Activated CD4-positive, alpha-beta memory T cell treated with anti-CD3 and anti-CD28 coated beads, Interleukin-2, amount 10 ng/mL, durations not matched to agents 7 days and 5 days (primary cell): Measurements from ENCODE around the gene SHISAL1. TPM values are rescaled to one million over a fixed set of nuclear protein-coding genes. Genes with fewer than 3 reads are reported as not detected.
"Not testable (repeated sequence)": the region's sequence is repeated elsewhere in the genome, so short reads cannot be mapped to it uniquely, and the experiment has no call there.

Experiments used
- CTCF ChIA-PET: fragments of 350-600 bp; sonication (Branson Sonifier 250); formaldehyde crosslinking; loops from one replicate; lab custom pipeline; 2021; ENCODE audit warnings: antibody characterized with exemption, inconsistent platforms; lab: Charles Lee
- POLR2A ChIA-PET: fragments of 350-600 bp; sonication (Branson Sonifier 250); formaldehyde crosslinking; loops from one replicate; lab custom pipeline; 2021; ENCODE audit warnings: antibody characterized with exemption; lab: Charles Lee
- DNase-seq: peaks from one replicate; pipeline ENCODE4 v3.0.0-alpha.2; 2020
- H3K27ac Mint-ChIP-seq: one replicate; pipeline ENCODE4 v1.8.0; 2021; ENCODE audit warnings: mild to moderate bottlenecking, mixed read lengths
- H3K27me3 Mint-ChIP-seq: one replicate; pipeline ENCODE4 v1.8.0; 2021; ENCODE audit warnings: mixed read lengths
- H3K36me3 Mint-ChIP-seq: one replicate; pipeline ENCODE4 v1.8.0; 2021; ENCODE audit warnings: low read depth, mixed read lengths
- H3K4me1 Mint-ChIP-seq: one replicate; pipeline ENCODE4 v1.8.0; 2021; ENCODE audit warnings: mixed read lengths
- H3K4me3 Mint-ChIP-seq: one replicate; pipeline ENCODE4 v1.8.0; 2021; ENCODE audit warnings: mild to moderate bottlenecking, mixed read lengths
- H3K9me3 Mint-ChIP-seq: one replicate; pipeline ENCODE4 v1.8.0; 2021; ENCODE audit warnings: mixed read lengths
- total RNA-seq, 2 experiments: library from RNA; stranded (reverse); gene quantifications; one replicate each; pipeline ENCODE4 v1.2.3, GENCODE V29; 2021

Gene SHISAL1
- total RNA-seq, 2 experiments from 2014 or later: not detected

DNA sequence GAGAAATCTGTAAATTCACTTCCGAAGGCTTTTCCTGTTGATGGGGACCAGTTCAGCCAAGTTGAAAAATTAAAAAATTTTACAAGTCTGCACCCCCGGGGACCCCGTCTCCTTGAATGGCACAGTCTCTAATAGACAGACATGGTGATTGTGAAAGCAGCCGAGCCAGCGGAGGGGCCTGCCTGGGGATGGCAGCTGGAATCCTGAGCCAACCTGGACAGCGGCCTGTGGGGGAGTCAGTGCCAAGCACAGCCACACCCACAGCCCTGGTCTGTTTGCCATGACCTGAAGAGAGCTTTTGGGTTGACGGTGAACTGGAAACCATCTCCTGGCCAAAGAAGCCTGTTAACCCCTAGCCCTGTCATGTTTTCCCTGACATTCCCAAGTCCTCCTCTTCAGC, 67.3 kb downstream of the SHISAL1 start:
- Mint-ChIP-seq H3K4me1 (no peaks in the 10 kb centered on the region), H3K9me3 (peaks cover 10% of the 10 kb centered on the region), H3K27ac (no peak overlapping the region), H3K36me3 (no peaks in the 10 kb centered on the region), H3K27me3 (peaks cover 17% of the 10 kb centered on the region), H3K4me3 (no peak overlapping the region)
- POLR2A ChIA-PET: no interaction called here
- no peak for DNase-seq
- CTCF ChIA-PET: no interaction called here

DNA sequence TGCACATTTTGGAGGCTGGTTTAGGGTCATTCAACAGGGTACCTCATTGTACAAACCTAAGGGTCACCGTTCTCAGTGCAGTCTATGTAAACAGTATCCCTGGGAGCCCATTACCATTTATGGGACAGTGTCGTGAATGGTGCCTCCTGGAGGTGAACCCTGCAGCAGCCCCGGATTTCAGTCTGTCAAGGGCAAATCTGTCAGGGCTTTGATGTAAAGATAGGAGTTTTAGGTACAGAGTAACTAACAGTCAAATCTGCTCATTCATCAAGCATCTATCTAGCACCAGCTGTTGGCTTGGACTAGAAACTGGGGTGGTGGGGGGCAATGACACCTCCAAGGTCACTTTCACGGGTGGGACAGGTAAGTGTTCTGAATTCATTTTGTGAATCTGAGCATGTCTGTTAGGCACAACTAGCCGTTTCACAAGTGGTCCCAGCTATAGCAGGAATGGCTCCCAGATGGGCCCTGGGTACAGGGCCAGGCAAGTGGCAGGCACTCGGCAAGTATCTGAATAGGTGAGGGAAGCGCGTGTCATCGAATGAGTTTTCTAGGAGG, 68.4 kb downstream of the SHISAL1 start:
- CTCF ChIA-PET: no interaction called here
- Mint-ChIP-seq H3K9me3 (no peaks in the 10 kb centered on the region), H3K36me3 (no peaks in the 10 kb centered on the region), H3K27me3 (peaks cover 20% of the 10 kb centered on the region), H3K27ac (no peak overlapping the region), H3K4me3 (no peak overlapping the region), H3K4me1 (no peaks in the 10 kb centered on the region)
- POLR2A ChIA-PET: no interaction called here
- no peak for DNase-seq

DNA sequence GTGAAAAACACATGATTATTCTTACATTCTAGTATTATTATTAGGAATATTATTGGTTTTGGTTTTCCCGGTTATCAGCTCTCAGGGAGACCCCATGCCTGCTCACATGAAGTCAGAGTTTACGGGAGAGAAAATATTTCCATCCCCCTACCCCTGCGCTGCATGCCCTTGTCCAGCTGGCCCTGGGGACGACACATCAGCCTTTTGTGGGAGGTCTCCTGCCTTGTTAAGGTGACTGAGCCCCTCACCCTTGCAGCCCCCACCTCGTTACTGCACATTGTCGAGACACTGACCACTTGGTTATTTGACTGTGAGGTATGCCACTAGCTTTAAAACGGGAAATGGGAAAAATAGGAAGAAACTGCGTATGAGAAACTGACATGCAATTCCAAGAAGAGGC, 69.0 kb downstream of the SHISAL1 start:
- ChIA-PET POLR2A (no interaction called here), CTCF (no interaction called here)
- no peaks in the 10 kb centered on the region for H3K4me1 Mint-ChIP-seq
- H3K27ac Mint-ChIP-seq: no peak overlapping the region
- H3K27me3 Mint-ChIP-seq: peaks cover 20% of the 10 kb centered on the region
- DNase-seq: no peak
- no peaks in the 10 kb centered on the region for H3K9me3 Mint-ChIP-seq
- no peak overlapping the region for H3K4me3 Mint-ChIP-seq
- no peaks in the 10 kb centered on the region for H3K36me3 Mint-ChIP-seq

- CTCF ChIA-PET: no interaction called here
- Mint-ChIP-seq H3K9me3 (no peaks in the 10 kb centered on the region), H3K36me3 (no peaks in the 10 kb centered on the region), H3K27ac (no peak overlapping the region), H3K4me3 (no peak overlapping the region), H3K4me1 (no peaks in the 10 kb centered on the region), H3K27me3 (peaks cover 21% of the 10 kb centered on the region)
- POLR2A ChIA-PET: no interaction called here
- no peak for DNase-seq
These were observed 69.6 kb downstream of the SHISAL1 start for GRCh38 chr22:44242946-44243724.

- H3K4me1 Mint-ChIP-seq, H3K27ac Mint-ChIP-seq, H3K9me3 Mint-ChIP-seq, POLR2A ChIA-PET, DNase-seq, H3K4me3 Mint-ChIP-seq, CTCF ChIA-PET, H3K36me3 Mint-ChIP-seq: not testable (repeated sequence)
- peaks cover 29% of the 10 kb centered on the region for H3K27me3 Mint-ChIP-seq
These were observed 71.6 kb downstream of the SHISAL1 start for GRCh38 chr22:44241121-44241520.

- peaks cover 29% of the 10 kb centered on the region for H3K27me3 Mint-ChIP-seq
- POLR2A ChIA-PET: no interaction called here
- CTCF ChIA-PET: no interaction called here
- H3K4me1 Mint-ChIP-seq: no peaks in the 10 kb centered on the region
- H3K36me3 Mint-ChIP-seq: no peaks in the 10 kb centered on the region
- no peak overlapping the region for H3K27ac Mint-ChIP-seq
- H3K9me3 Mint-ChIP-seq: no peaks in the 10 kb centered on the region
- H3K4me3 Mint-ChIP-seq: no peak overlapping the region
- no peak for DNase-seq
These were observed 75.5 kb downstream of the SHISAL1 start for GRCh38 chr22:44237290-44237689.

- H3K4me3 Mint-ChIP-seq, H3K9me3 Mint-ChIP-seq, H3K36me3 Mint-ChIP-seq, CTCF ChIA-PET, H3K4me1 Mint-ChIP-seq, H3K27ac Mint-ChIP-seq, DNase-seq, POLR2A ChIA-PET: not testable (repeated sequence)
- H3K27me3 Mint-ChIP-seq: peaks cover 19% of the 10 kb centered on the region
These were observed 78.4 kb downstream of the SHISAL1 start for GRCh38 chr22:44234372-44234771.

DNA sequence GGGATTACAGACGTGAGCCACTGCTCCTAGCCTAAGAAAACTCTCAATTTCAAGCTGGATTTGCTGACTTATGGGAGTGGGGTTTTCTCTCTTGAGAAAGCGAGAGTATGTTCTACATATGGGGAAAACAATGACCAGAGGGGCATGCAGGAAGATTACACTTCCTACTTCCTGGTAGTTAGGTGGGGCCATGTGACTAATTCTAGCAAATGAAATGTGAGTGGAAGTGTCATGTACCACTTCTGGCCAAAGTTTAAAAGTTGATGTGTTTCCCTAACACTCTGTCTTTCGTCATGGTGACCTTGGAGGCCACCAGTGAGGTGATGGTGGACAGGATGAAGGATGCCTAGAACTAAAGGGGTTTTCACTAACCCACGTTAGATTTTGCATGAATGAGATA, 81.5 kb downstream of the SHISAL1 start:
- no peak for DNase-seq
- ChIA-PET CTCF (no interaction called here), POLR2A (no interaction called here)
- Mint-ChIP-seq H3K36me3 (no peaks in the 10 kb centered on the region), H3K9me3 (no peaks in the 10 kb centered on the region), H3K27ac (no peak overlapping the region), H3K4me1 (no peaks in the 10 kb centered on the region), H3K27me3 (peaks cover 16% of the 10 kb centered on the region), H3K4me3 (no peak overlapping the region)

- H3K4me3 Mint-ChIP-seq: no peak overlapping the region
- DNase-seq: no peak
- H3K9me3 Mint-ChIP-seq: no peaks in the 10 kb centered on the region
- no peaks in the 10 kb centered on the region for H3K4me1 Mint-ChIP-seq
- no peaks in the 10 kb centered on the region for H3K36me3 Mint-ChIP-seq
- H3K27me3 Mint-ChIP-seq: peaks cover 24% of the 10 kb centered on the region
- no peak overlapping the region for H3K27ac Mint-ChIP-seq
- ChIA-PET CTCF (no interaction called here), POLR2A (no interaction called here)
These were observed 82.9 kb downstream of the SHISAL1 start for GRCh38 chr22:44229809-44230208.

GRCh38 chr22:44229331-44229730, 83.4 kb downstream of the SHISAL1 start:
- Mint-ChIP-seq H3K4me3 (no peak overlapping the region), H3K27me3 (peaks cover 24% of the 10 kb centered on the region), H3K36me3 (no peaks in the 10 kb centered on the region), H3K9me3 (no peaks in the 10 kb centered on the region), H3K4me1 (no peaks in the 10 kb centered on the region), H3K27ac (no peak overlapping the region)
- ChIA-PET CTCF (no interaction called here), POLR2A (no interaction called here)
- no peak for DNase-seq

DNA sequence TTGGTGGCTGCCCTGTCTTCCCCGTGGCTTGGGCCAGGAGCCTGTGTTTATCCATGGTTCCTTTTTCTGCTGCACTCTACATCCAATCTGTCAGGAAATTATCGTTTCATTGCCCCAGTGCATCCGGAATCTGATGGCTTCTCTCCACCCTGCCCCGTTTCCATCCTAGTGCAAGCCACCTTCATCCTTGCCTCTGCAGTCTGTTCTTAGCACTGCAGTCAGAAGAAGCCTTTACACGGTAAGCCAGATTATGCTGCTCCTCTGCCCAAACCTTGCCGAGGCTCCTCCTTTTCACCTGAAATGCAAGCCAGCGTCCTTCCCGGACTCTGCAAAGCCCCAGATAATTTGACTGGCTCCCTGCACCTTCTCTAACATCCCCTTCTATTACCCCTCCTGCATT, 86.9 kb downstream of the SHISAL1 start:
- Mint-ChIP-seq H3K27ac (no peak overlapping the region), H3K36me3 (no peaks in the 10 kb centered on the region), H3K4me3 (no peak overlapping the region), H3K27me3 (peaks cover 27% of the 10 kb centered on the region), H3K4me1 (no peaks in the 10 kb centered on the region), H3K9me3 (no peaks in the 10 kb centered on the region)
- POLR2A ChIA-PET: no interaction called here
- CTCF ChIA-PET: no interaction called here
- no peak for DNase-seq

- no peak overlapping the region for H3K27ac Mint-ChIP-seq
- H3K4me3 Mint-ChIP-seq: no peak overlapping the region
- no peak for DNase-seq
- CTCF ChIA-PET: no interaction called here
- H3K4me1 Mint-ChIP-seq: no peaks in the 10 kb centered on the region
- no peaks in the 10 kb centered on the region for H3K9me3 Mint-ChIP-seq
- POLR2A ChIA-PET: no interaction called here
- H3K27me3 Mint-ChIP-seq: peaks cover 27% of the 10 kb centered on the region
- no peaks in the 10 kb centered on the region for H3K36me3 Mint-ChIP-seq
These were observed 87.6 kb downstream of the SHISAL1 start for GRCh38 chr22:44225091-44225689.

DNA sequence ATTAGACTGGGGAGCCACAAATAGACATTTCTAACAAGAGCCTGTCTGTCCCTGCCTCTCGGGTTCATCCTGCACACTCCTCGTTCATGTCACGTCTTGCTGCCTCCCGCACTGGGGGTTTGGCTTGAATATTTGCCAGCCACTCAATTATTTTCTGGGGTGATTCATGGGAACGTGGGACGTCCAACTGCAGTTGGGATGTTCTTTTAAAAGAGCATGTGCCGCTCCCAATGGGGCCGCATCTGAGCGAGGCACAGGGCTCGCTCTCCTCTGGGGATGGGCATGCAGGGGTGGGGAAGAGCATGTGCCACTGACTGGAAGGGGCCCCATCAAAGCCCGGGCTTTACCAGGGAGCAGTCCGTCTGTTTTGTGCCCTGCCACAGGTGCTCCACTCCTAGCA, 88.6 kb downstream of the SHISAL1 start:
- H3K36me3 Mint-ChIP-seq: no peaks in the 10 kb centered on the region
- DNase-seq: no peak
- no peak overlapping the region for H3K4me3 Mint-ChIP-seq
- no peaks in the 10 kb centered on the region for H3K9me3 Mint-ChIP-seq
- ChIA-PET CTCF (no interaction called here), POLR2A (no interaction called here)
- H3K27me3 Mint-ChIP-seq: peaks cover 17% of the 10 kb centered on the region
- no peaks in the 10 kb centered on the region for H3K4me1 Mint-ChIP-seq
- H3K27ac Mint-ChIP-seq: no peak overlapping the region
